C4-2B (cell line): ENCODE data around the gene BNC2.

Experiments used
- H3K27ac ChIP-seq: fragments of 450-650 bp; 2 replicates; pipeline ENCODE4 v1.5.1; 2017
- CTCF ChIP-seq: fragments of 450-650 bp; conservative IDR thresholded peaks from 2 replicates; pipeline ENCODE4 v1.5.1; 2017; ENCODE audit warnings: mild to moderate bottlenecking
- ZFX ChIP-seq: fragments of 450-650 bp; IDR thresholded peaks from 2 replicates; pipeline ENCODE4 v1.6.1; 2017

BNC2 gene

GRCh38 chr9:16510482-16510881 lies 360.0 kb downstream of the BNC2 start:
- TF ChIP-seq ZFX: no peak
- no peak for TF ChIP-seq CTCF
- H3K27ac ChIP-seq: no peak overlapping the region

GRCh38 chr9:16509997-16510396 lies 360.5 kb downstream of the BNC2 start:
- TF ChIP-seq CTCF (no peak), ZFX (no peak)
- no peak overlapping the region for H3K27ac ChIP-seq

- H3K27ac ChIP-seq: no peak overlapping the region
- TF ChIP-seq ZFX (no peak), CTCF (no peak)
Measured at GRCh38 chr9:16505199-16505598, 365.3 kb downstream of the BNC2 start.

GRCh38 chr9:16501726-16502125 lies 368.7 kb downstream of the BNC2 start:
- TF ChIP-seq ZFX (no peak), CTCF (no peak)
- H3K27ac ChIP-seq: no peak overlapping the region

- no peak overlapping the region for H3K27ac ChIP-seq
- TF ChIP-seq ZFX (no peak), CTCF (no peak)
Measured at GRCh38 chr9:16501141-16501540, 369.3 kb downstream of the BNC2 start.

- no peak overlapping the region for H3K27ac ChIP-seq
- no peak for TF ChIP-seq ZFX
- no peak for TF ChIP-seq CTCF
Measured at GRCh38 chr9:16500386-16500785, 370.1 kb downstream of the BNC2 start.

GRCh38 chr9:16499892-16500291 lies 370.6 kb downstream of the BNC2 start:
- no peak for TF ChIP-seq CTCF
- TF ChIP-seq ZFX: no peak
- no peak overlapping the region for H3K27ac ChIP-seq
